Stimulated activated CD4-positive, alpha-beta T cell treated with anti-CD3 and anti-CD28 coated beads, Interleukin-15, amount 100 ng/mL, for 48 hours (primary cell): Measurements from ENCODE around the gene SYT2.
"Not testable (repeated sequence)": the region's sequence is repeated elsewhere in the genome, so short reads cannot be mapped to it uniquely, and the experiment has no call there.

Source experiments
- DNase-seq, 2 donors: peaks; one replicate each; pipeline ENCODE4 v3.0.0-alpha.2; 2020; ENCODE audit warnings: low read depth in 2 of 2

Gene SYT2

GRCh38 chr1:202643397-202644218, 66.6 kb downstream of the SYT2 start:
- no peak for DNase-seq

DNA sequence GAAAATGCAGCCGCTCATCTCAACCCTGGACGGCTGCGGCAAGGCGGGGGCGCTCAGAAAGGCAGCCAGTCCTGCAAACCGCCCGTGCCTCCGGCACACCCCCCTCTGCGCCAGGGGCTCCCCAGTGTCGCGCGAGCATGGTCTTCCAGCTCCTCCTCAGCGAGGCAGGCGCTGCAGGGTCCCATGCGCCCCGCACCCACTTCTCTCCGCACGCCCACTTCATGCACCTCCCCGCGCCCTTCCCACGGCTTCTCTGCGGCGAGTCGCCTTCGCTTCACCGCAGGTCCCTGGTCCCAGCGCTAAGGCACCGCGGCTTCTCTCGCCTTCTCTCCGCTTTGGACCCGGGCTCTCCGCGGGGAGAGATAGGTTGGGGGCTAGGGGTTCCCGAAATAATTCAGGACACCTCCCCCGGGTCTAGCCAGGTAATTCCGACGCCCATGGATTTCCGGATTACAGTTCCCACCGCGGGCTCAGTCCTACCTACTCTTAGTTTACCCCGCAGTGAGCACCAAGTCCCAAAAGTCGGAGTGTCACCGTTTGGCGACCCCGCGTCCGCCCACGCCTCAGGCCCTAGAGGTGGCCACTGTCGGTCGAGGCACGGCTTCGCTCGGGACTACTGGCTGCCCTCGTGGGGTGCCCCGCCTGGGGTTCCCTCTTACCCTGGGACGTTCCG, 67.5 kb downstream of the SYT2 start:
- DNase-seq: no peak

GRCh38 chr1:202642212-202642611, 68.0 kb downstream of the SYT2 start:
- no peak for DNase-seq

GRCh38 chr1:202639500-202639899, 70.8 kb downstream of the SYT2 start:
- no peak for DNase-seq

- DNase-seq: not testable (repeated sequence)
Observed at GRCh38 chr1:202638701-202639305, 71.5 kb downstream of the SYT2 start.

- DNase-seq: no peak
Observed at GRCh38 chr1:202638019-202638700, 72.1 kb downstream of the SYT2 start.

DNA sequence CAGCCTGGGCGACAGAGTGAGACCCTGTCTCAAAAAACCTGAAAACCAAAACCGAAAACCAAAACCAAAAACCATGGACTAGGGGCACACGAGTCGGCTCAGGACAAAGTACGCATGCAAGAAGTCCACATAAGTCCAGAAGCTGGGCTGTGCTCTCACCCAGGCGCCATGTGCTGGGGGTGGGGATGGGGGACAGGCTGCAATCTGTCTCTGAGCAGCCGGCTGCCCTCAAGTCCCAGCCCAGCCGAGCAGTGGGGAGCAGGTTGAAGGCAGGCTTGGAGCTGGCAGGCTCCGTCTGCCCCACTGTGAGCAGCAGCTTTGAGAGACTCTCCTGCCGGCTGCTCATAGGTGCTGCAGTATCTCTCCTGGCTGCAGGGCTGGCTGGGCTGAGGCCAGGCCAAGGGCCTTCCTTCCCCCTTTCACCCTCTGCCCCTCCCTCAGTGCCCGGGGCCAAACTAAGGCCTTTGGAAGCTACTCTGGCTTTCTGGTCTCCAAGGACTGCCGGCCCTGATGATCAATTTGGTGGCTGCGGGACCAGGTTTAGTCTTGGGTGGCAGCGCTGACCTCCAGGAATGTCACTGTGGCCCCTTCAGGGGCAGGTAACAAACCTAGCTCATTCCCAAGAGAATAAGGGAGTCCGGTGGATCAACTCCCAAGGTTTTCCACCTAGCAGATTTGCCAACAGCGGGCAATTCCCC, 72.8 kb downstream of the SYT2 start:
- DNase-seq: not testable (repeated sequence)

- not testable (repeated sequence) for DNase-seq
Observed at GRCh38 chr1:202636171-202636570, 74.1 kb downstream of the SYT2 start.

DNA sequence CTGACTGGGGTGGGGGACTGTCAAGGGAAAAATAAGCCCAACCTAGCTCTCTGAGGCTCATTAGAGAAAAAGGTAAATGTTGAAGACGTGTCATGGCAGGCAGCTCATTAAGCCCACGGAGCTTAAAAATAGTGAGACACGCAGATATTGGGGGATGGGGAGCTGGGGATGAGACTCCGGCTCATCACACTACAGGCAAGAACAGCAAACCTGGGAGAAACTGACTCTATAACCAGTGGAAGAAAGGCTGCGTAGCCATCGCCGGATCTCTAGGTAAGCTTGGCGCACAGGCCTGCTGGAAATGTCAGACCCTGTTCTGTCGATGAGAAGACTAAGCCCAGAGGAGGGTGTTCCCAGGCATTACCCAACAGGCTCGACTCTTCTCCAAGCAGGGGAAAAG, 78.0 kb downstream of the SYT2 start:
- DNase-seq: no peak

DNA sequence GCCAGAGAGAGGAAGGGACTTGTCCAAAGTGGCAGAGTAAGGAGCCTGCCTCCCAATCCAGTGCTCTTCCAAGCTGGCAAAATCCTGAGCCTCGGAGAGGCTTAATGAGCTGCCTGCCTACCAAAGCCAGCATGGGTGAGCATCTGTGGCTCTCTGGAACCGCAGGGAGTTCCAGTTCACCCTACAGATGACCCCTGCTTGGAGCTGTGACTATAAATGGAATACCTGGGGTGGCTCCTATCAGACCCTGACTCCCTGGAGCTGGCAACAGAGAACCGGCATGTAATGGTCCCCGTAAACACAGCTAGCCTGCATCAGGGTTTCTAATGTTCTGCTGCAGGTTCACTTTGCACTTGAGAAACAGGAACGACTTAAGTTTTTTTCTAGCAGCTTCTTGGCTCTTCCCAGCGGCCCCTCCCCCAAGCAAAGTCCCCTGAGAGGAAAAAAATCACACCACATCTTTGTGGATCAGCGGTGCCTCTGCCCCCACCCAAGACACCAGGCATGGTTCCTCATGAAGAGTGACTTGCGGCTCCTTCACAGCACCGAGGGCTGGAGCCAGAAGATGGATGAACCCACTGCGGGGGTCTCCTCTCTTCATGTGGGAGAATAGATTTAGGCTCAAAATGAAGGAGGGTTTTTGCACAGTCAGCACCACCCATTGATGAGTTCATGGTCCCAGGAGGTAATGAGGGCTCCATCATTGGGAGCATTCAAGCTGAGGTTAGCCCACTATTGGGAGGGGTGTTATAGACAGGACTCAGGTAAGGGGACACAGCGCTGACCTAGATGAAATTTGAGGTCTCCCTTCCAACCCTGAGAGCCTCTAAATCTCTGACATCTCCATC, 79.0 kb downstream of the SYT2 start:
- no peak for DNase-seq

DNA sequence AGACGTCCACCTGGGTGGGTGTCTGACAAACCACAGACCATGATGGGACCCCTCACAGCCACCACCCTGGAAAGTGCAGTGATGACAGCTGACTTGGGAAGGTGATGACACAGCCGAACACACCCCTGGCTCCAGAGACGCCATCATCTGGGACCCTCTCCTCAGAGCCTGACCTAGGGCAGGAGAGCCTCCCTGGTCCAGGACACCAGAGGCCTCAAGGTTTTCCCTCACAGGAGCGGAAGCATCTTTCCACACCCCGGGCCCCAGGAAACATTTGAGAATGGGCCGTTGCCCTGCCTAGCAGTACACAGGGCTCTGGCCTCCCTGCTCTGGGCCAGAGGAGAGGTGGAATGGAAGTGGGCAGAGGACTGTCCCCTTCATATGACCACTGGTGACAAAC, 79.7 kb downstream of the SYT2 start:
- no peak for DNase-seq

GRCh38 chr1:202630096-202630495, 80.2 kb downstream of the SYT2 start:
- DNase-seq: not testable (repeated sequence)

DNA sequence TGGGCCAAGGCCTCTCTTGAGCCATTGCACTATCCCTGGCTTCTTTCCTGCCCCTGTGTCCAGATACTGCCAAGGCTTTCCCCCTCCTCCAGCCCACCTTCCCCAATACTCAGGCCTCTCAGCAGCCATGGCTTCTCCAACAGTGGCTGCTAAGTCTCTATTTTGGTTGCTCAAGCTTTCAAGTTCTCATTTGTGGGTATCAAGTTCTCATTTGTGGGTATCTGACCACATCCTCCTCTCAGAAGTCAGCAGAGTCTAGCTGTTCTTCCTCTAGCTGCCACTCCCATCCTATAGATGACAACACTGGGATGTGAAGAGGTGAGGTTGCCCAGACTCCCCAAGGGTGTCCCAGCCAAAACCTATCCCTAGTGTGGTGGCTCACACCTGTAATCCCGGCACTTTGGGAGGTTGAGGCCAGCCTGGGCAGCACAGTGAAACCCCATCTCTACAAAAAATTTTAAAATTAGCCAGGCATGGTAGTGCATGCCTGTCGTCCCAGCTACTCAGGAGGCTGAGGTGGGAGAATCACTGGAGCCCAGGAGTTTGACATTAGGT, 80.9 kb downstream of the SYT2 start:
- DNase-seq: not testable (repeated sequence)

DNA sequence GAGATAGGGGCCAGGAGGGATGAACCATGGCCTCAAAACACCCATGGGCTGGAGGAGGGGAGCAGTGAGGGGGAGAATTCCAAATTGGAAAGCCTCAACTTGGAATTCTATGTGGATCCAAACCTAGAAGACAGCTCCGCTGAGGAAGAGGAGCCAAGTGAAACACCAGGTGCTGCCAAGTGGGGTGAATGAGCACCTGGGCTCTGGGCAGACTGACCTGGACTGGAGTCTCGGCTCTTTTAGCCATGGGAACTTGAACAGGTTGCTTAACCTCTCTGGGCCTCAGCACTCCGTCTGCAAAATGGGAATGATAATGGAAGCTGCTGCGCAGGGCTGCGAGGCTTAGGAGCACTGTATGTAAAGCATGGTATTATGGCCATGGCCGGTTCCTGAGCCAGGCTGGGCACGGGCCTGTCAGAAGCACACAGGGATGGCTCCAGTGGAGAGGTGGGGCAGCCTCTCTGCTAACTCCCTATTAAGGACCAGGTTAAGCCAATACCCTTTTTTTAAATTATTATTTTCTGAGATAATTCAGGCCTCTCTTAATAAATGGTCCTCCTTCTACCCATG, 81.5 kb downstream of the SYT2 start:
- no peak for DNase-seq

DNA sequence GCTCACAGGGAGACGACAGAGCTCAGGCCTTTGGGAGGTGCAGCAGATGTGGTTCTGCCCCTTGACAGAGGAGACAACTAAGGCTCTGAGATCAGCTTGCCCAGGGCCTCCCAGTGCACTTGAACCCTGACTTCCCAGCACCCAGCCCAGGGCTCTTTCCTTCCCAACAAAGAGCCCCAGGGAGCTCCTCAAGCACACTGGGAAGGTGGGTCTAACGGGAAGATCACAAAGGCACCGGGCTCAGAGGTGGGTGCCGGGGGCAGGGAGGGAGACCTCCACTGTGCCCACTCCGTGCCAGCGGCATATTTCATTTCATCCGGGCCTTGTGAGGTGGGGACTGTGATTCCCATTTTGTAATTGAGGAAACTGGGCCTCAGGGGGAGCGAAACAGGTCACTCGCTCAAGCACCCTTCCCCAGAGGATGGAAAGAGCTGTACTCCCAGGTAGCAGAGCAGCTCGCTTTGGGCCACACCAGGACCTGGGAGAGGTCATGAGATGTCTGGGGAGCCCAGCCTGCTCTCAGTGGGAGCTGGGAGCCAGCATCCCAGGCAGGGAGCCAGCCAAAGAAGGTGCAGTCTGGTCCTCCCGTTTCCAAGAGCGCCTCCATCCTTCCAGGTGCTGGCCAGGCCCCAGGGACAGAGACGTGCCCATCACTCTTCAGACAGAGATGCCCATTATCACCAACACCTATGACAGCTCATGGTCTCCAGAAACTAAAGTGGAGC, 82.3 kb downstream of the SYT2 start:
- no peak for DNase-seq

DNA sequence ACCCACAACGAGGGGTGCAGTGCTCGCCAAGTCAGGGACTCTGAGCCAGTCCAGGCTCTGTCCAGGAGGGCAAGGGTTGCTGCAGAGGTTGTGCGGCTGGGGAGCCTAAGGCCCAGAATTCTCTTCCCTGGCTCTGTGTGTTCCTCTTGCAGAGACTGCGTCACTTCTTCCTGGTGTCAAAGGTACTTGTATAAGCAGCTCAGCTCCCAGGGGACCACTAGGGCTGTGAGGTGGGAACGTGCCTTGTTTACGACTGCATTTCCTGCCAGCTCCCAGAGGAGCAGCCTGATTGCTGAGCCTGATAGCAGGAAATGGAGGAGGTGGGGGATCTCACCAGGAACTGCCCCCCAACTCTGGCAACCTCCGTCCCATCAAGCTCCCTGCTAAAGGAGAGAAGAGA, 83.2 kb downstream of the SYT2 start:
- DNase-seq: not testable (repeated sequence)

- peak; percentile 28 to 42 for DNase-seq
Observed at GRCh38 chr1:202625416-202626360, 84.6 kb downstream of the SYT2 start.

DNA sequence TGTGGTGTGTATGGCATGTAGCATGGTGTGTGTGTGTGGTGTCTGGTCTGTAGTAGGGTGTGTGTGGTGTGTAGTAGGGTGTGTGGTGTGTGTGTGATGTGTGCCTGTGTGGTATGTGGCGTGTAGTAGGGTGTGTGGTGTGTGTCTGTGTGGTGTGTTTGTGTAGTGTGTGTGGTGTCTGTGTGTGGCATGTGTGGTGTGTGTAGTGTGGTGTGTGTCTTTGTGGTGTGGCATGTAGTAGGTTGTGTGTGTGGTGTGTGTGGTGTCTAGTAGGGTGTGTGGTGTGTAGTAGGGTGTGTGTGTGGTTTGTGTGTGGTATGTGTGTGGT, 85.5 kb downstream of the SYT2 start:
- DNase-seq: no peak
